Coronary artery (tissue), 2 donors: ENCODE results near the gene AR.

ENCODE experiments used
- DNase-seq: peaks from one replicate; pipeline ENCODE4 v3.0.0-alpha.2; 2017; ENCODE audit warnings: low spot score
- H3K27ac ChIP-seq, 2 donors: fragments of 200-600 bp; sonication (generic); one replicate each; pipeline ENCODE4 v1.5.1; 2016 to 2019
- H3K4me3 ChIP-seq: fragments of 200-600 bp; sonication (generic); 2 replicates; pipeline ENCODE4 v1.5.1; 2016; ENCODE audit warnings: mild to moderate bottlenecking, moderate library complexity
- CTCF ChIP-seq: fragments of 200-600 bp; sonication (generic); IDR thresholded peaks from one replicate; pipeline ENCODE4 v1.5.1; 2019; ENCODE audit warnings: antibody characterized with exemption

Gene AR

DNA sequence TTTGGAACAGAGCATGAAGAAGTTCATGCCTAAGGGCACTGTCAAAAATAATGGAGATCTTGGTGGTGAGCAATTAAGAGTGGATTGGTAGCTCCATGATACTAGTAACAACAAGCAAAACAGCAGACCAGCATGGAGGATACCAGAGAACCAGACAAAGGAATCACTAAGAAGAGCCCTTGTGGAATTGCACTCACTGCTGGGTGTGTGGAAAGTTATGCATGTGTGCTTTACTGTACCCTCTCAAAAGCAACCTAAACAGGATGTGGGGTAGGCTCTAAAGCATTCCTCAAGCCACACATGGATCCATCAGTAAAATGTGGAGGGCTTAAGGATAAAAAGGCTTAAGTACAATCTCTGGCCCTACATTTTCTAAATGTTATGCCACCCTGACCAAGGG, 69.5 kb downstream of the AR start:
- Histone ChIP-seq H3K4me3 (no peak overlapping the region), H3K27ac (no peak overlapping the region)
- no peak for TF ChIP-seq CTCF
- DNase-seq = no peak

- no peak for TF ChIP-seq CTCF
- no peak overlapping the region for H3K27ac ChIP-seq
- DNase-seq = no peak
- no peak overlapping the region for H3K4me3 ChIP-seq
Measured at GRCh38 chrX:67613996-67614395, 70.2 kb downstream of the AR start.

DNA sequence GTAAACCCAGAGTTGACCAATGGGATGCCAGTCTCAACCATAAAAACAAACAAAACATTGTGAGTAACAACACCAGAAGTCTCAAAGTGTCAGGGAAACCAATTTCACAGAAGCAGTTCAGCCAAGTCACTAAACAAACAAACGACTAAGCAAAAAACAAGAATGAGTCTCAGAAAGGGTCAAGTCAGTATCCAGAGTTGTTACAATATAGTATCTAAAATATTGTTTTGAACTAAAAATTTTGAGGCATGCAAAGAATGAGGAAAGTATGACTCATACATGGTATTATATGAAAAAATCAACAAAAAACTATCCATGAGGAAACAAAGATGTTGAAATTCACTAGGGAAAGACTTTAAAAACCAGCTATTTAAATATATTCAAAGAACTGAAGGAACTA, 70.6 kb downstream of the AR start:
- no peak overlapping the region for H3K27ac ChIP-seq
- TF ChIP-seq CTCF = no peak
- no peak overlapping the region for H3K4me3 ChIP-seq
- DNase-seq = no peak

DNA sequence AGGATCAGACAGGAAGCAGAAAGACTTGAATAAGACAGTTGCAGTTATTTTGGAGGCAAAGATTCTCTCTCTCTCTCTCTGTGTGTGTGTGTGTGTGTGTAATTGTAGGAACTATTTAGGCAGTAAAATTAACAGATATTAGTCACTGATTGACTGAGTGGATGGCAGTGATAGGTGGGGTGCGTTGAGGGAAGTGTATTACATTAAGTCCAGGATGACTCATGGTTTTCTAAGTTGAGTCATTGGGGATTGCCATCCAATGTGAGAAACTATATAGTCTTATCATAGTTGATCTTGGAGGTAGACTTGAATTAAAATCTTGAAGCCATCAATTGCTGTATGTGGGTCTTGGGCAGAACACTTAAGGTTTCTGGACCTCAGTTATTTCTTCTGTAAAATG, 75.4 kb downstream of the AR start:
- Histone ChIP-seq H3K27ac (no peak overlapping the region), H3K4me3 (no peak overlapping the region)
- DNase-seq = no peak
- no peak for TF ChIP-seq CTCF

DNA sequence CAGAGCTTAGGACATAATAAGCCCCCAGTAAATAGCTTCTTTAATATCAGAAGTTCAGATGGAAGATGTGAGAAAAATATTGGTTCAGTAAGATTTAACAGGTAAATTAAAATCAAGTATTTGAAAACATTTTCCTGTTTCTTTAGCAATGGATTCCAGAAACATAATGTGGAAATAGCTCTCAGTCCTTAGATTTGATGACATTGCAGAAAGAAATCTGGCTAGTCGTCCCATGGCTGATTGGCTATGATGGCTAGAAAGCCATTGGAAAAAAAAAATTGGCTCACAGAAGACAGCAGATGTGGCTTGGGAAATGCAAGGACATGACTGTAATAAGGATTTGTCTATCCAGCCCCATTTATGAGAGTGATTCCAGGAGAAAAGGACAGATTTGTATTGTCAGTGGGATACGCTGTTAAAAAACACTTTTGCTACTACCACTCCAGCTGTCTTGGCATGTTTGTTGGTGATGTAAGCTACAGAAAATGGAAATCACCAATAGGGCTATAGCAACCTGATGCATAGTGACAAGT, 78.3 kb downstream of the AR start:
- no peak overlapping the region for H3K27ac ChIP-seq
- DNase-seq = no peak
- no peak overlapping the region for H3K4me3 ChIP-seq
- no peak for TF ChIP-seq CTCF

DNA sequence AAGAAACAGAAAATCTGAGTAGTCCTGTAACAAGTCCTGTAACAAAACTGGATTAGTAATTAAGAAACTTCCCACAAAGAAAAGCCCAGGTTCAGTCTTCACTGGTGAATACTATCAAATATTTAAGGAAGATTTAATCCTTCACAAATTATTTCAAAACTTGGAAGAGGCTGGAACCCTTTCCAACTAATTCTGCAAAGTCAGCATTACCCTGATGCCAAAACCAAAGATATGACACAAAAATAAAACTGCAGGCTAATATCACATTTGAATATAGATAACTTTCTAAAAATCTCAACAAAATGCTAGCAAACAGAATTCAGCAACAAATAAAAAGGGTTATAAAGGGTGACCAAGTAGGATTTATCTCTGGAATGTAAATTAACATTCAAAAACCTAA, 80.5 kb downstream of the AR start:
- TF ChIP-seq CTCF = no peak
- H3K27ac ChIP-seq = no peak overlapping the region
- no peak for DNase-seq
- H3K4me3 ChIP-seq = no peak overlapping the region

- TF ChIP-seq CTCF = no peak
- Histone ChIP-seq H3K4me3 (no peak overlapping the region), H3K27ac (no peak overlapping the region)
- DNase-seq = no peak
Measured at GRCh38 chrX:67635424-67635823, 91.6 kb downstream of the AR start.
